ENCODE measurements around the gene SRGAP2B.
"Not testable (repeated sequence)": the region's sequence is repeated elsewhere in the genome, so short reads cannot be mapped to it uniquely, and the experiment has no call there.

GRCh38 chr1:144932153-144932552 lies 163.0 kb downstream of the SRGAP2B start:
- not testable (repeated sequence) for TF ChIP-seq SUZ12 (IDR thresholded peaks at IDR 0.05; ENCODE audit: unreplicated experiment); NRF1 (conservative IDR thresholded peaks at IDR 0.05; ENCODE audit: low read depth, low read length); SUPT20H (IDR thresholded peaks at IDR 0.05; ENCODE audit: borderline replicate concordance, control insufficient read depth, low read depth, low read length); TAF1 (IDR thresholded peaks at IDR 0.05; ENCODE audit: borderline replicate concordance, low read depth, low read length); ZBTB4 (CRISPR knock-in tag; IDR thresholded peaks at IDR 0.05); ZZZ3 (IDR thresholded peaks at IDR 0.05; ENCODE audit: control insufficient read depth, insufficient read length, low read depth); ELK1 (IDR thresholded peaks at IDR 0.05; ENCODE audit: low read depth, low read length); TCF3 (IDR thresholded peaks at IDR 0.05; ENCODE audit: borderline replicate concordance, insufficient read depth, low read depth, low read length); CTCF (IDR thresholded peaks at IDR 0.05 in 2 of 3, conservative IDR thresholded peaks at IDR 0.05 in 1 of 3; ENCODE audit: control insufficient read depth in 2 of 3, extremely low read depth in 1 of 3, insufficient read depth in 1 of 3, low read depth in 3 of 3, low read length in 3 of 3); RAD21 (IDR thresholded peaks at IDR 0.05; ENCODE audit: insufficient read depth, low read depth, low read length); SREBF2 (IDR thresholded peaks at IDR 0.05; ENCODE audit: low read length); CBFB (IDR thresholded peaks at IDR 0.05; ENCODE audit: low read depth)

Measured in GM12878 (cell line).